Esophagus squamous epithelium (tissue), 4 donors: Measurements from ENCODE around the gene PIGZ.

Source experiments
- POLR2A ChIP-seq, 4 donors: fragments of 450-650 bp; IDR thresholded peaks; one replicate each; pipeline ENCODE4 v1.6.1; 2017; ENCODE audit warnings: antibody characterized with exemption in 4 of 4, mild to moderate bottlenecking in 4 of 4, moderate library complexity in 3 of 4
- TF ChIP-seq, protein P1 (sequence below), 6 experiments: fragments of 450-650 bp in 4 of 6; fragments of 200-600 bp in 2 of 6; sonication (generic) in 2 of 6; IDR thresholded peaks; one replicate each; pipeline ENCODE4 v1.5.1; 2016 to 2019; ENCODE audit warnings: antibody characterized with exemption in 6 of 6, mild to moderate bottlenecking in 4 of 6, moderate library complexity in 4 of 6

DNA sequence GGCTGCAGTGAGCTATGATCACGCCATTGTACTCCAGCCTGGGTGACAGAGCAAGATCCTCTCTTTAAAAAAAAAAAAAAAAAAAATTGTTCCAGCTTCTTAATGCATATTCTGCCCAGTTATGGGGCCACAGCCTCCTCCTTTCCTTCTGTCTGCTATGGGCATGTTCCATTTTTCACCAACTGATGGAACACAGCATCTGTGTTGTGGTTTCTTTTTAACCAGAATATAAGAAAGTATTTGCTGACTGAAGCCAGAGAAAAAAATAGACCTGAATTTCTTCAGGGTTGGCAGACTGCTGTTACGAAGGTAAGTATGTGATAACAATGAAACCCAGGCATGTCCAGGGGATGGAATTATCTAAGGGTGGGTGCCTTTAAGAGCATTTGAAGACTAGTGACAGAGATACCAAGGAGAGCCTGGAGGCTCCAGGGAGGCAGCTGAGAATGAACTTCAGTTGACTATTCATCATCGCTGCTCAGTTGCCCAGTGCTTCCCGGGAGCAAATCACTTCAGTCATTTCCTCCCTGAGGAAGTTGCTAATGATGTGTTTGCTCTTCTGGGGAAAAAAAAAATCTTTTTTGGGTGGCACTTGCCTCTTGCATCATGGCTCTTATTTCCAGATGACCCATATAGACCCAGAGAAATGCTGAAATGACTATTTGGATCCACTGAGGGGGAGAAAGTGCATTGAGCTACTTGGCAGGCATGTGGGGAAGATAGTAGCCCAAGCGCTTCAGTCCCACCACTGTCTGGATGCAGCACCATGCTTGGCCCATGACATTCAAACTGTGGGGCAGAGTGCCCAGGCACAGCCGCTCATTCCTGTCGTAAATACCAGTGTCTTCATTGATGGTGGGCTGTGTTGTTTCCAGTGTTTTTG is 40.8 kb downstream of the PIGZ start:
- TF ChIP-seq, protein P1, sequence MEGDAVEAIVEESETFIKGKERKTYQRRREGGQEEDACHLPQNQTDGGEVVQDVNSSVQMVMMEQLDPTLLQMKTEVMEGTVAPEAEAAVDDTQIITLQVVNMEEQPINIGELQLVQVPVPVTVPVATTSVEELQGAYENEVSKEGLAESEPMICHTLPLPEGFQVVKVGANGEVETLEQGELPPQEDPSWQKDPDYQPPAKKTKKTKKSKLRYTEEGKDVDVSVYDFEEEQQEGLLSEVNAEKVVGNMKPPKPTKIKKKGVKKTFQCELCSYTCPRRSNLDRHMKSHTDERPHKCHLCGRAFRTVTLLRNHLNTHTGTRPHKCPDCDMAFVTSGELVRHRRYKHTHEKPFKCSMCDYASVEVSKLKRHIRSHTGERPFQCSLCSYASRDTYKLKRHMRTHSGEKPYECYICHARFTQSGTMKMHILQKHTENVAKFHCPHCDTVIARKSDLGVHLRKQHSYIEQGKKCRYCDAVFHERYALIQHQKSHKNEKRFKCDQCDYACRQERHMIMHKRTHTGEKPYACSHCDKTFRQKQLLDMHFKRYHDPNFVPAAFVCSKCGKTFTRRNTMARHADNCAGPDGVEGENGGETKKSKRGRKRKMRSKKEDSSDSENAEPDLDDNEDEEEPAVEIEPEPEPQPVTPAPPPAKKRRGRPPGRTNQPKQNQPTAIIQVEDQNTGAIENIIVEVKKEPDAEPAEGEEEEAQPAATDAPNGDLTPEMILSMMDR (IDR thresholded peaks at IDR 0.05) = no peak
- TF ChIP-seq POLR2A (IDR thresholded peaks at IDR 0.05) = no peak
